A549 (cell line): Measurements from ENCODE around the gene AK6.

ENCODE experiments used
- CBX2 ChIP-seq: fragments of 200-600 bp; sonication (generic); IDR thresholded peaks from 2 replicates; pipeline ENCODE4 v1.6.1; 2016; ENCODE audit warnings: low read depth, mild to moderate bottlenecking, borderline replicate concordance
- EP300 ChIP-seq, 2 experiments: fragments of >200 bp; sonication (Bioruptor Twin); formaldehyde crosslinking; IDR thresholded peaks; 2 replicates in 1 of 2; 3 replicates in 1 of 2; pipeline ENCODE4 v1.6.1; 2016 to 2017
- HMGXB4 ChIP-seq: fragments of 250-450 bp; sonication (Bioruptor Pico); IDR thresholded peaks from 2 replicates; pipeline ENCODE4 v1.5.0; 2021; ENCODE audit warnings: mild to moderate bottlenecking, moderate library complexity, borderline replicate concordance
- MAZ ChIP-seq: fragments of 150-350 bp; IDR thresholded peaks from 2 replicates; pipeline ENCODE4 v1.6.1; 2014; ENCODE audit warnings: antibody characterized with exemption, low read depth, low read length, borderline replicate concordance
- POLR2A ChIP-seq: IDR thresholded peaks from 2 replicates; pipeline ENCODE4 v1.6.1; 2012; ENCODE audit warnings: mild to moderate bottlenecking, low read length
- POLR2AphosphoS2 ChIP-seq: conservative IDR thresholded peaks from 2 replicates; pipeline ENCODE4 v1.6.1; 2012; ENCODE audit warnings: low read length, improper control_type of control experiment, inconsistent platforms
- RFX5 ChIP-seq: fragments of 450-650 bp; IDR thresholded peaks from 2 replicates; pipeline ENCODE4 v1.7.1; 2014; ENCODE audit warnings: antibody characterized with exemption, mild to moderate bottlenecking, moderate library complexity
- SMC3 ChIP-seq: fragments of >200 bp; sonication (Bioruptor Twin); formaldehyde crosslinking; IDR thresholded peaks from 3 replicates; pipeline ENCODE4 v1.6.1; 2018; ENCODE audit warnings: inconsistent platforms
- TP53 ChIP-seq: fragments of 250-450 bp; sonication (Bioruptor Pico); IDR thresholded peaks from 2 replicates; pipeline ENCODE4 v1.5.0; 2021; ENCODE audit warnings: mild to moderate bottlenecking, moderate library complexity
- ZNF302 ChIP-seq: fragments of 250-450 bp; sonication (Bioruptor Pico); IDR thresholded peaks from 2 replicates; pipeline ENCODE4 v1.9.0; 2021; ENCODE audit warnings: inconsistent platforms, mild to moderate bottlenecking, moderate library complexity
- TF ChIP-seq, protein P1 (sequence below): fragments of >200 bp; sonication (Bioruptor Twin); formaldehyde crosslinking; IDR thresholded peaks from 3 replicates; pipeline ENCODE4 v1.5.1; 2016
- TF ChIP-seq, protein P2 (sequence below): IDR thresholded peaks from 2 replicates; pipeline ENCODE4 v1.6.1; 2012
- TF ChIP-seq, protein P3 (sequence below): fragments of 200-600 bp; sonication (generic); IDR thresholded peaks from 2 replicates; pipeline ENCODE4 v1.6.1; 2016; ENCODE audit warnings: antibody characterized with exemption, mild to moderate bottlenecking, moderate library complexity

- TF ChIP-seq ZNF302 (CRISPR knock-in tag) (no peak), POLR2AphosphoS2 (no peak), POLR2A (no peak), CBX2 (no peak), TP53 (CRISPR knock-in tag) (no peak), RFX5 (no peak), EP300 (IDR thresholded peaks at IDR 0.05) (no peak), MAZ (no peak), SMC3 (no peak), HMGXB4 (no peak)
- TF ChIP-seq, protein P1, sequence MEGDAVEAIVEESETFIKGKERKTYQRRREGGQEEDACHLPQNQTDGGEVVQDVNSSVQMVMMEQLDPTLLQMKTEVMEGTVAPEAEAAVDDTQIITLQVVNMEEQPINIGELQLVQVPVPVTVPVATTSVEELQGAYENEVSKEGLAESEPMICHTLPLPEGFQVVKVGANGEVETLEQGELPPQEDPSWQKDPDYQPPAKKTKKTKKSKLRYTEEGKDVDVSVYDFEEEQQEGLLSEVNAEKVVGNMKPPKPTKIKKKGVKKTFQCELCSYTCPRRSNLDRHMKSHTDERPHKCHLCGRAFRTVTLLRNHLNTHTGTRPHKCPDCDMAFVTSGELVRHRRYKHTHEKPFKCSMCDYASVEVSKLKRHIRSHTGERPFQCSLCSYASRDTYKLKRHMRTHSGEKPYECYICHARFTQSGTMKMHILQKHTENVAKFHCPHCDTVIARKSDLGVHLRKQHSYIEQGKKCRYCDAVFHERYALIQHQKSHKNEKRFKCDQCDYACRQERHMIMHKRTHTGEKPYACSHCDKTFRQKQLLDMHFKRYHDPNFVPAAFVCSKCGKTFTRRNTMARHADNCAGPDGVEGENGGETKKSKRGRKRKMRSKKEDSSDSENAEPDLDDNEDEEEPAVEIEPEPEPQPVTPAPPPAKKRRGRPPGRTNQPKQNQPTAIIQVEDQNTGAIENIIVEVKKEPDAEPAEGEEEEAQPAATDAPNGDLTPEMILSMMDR, result no peak
- TF ChIP-seq, protein P2, sequence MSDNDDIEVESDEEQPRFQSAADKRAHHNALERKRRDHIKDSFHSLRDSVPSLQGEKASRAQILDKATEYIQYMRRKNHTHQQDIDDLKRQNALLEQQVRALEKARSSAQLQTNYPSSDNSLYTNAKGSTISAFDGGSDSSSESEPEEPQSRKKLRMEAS, result no peak
- TF ChIP-seq, protein P3, sequence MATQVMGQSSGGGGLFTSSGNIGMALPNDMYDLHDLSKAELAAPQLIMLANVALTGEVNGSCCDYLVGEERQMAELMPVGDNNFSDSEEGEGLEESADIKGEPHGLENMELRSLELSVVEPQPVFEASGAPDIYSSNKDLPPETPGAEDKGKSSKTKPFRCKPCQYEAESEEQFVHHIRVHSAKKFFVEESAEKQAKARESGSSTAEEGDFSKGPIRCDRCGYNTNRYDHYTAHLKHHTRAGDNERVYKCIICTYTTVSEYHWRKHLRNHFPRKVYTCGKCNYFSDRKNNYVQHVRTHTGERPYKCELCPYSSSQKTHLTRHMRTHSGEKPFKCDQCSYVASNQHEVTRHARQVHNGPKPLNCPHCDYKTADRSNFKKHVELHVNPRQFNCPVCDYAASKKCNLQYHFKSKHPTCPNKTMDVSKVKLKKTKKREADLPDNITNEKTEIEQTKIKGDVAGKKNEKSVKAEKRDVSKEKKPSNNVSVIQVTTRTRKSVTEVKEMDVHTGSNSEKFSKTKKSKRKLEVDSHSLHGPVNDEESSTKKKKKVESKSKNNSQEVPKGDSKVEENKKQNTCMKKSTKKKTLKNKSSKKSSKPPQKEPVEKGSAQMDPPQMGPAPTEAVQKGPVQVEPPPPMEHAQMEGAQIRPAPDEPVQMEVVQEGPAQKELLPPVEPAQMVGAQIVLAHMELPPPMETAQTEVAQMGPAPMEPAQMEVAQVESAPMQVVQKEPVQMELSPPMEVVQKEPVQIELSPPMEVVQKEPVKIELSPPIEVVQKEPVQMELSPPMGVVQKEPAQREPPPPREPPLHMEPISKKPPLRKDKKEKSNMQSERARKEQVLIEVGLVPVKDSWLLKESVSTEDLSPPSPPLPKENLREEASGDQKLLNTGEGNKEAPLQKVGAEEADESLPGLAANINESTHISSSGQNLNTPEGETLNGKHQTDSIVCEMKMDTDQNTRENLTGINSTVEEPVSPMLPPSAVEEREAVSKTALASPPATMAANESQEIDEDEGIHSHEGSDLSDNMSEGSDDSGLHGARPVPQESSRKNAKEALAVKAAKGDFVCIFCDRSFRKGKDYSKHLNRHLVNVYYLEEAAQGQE, result no peak
These were observed 8.9 kb downstream of the AK6 start for GRCh38 chr5:69360442-69360841.
